ENCODE data around the gene C1orf122.

The C1orf122 gene

GRCh38 chr1:37846647-37847339 is 39.2 kb downstream of the C1orf122 start:
- Mint-ChIP-seq H3K4me1 (peaks cover 35% of the 10 kb centered on the region), H3K27me3 (no peaks in the 10 kb centered on the region), H3K36me3 (ENCODE audit: low read depth) (peaks cover 22% of the 10 kb centered on the region), H3K27ac (peak overlapping the region; percentile 65), H3K4me3 (peak overlapping the region; percentile 55), H3K9me3 (no peaks in the 10 kb centered on the region)
- DNase-seq (no peak), ATAC-seq (no peak)

GRCh38 chr1:37849480-37849879 is 41.9 kb downstream of the C1orf122 start:
- H3K27me3 Mint-ChIP-seq = no peaks in the 10 kb centered on the region
- no peak for ATAC-seq
- DNase-seq = no peak
- no peaks in the 10 kb centered on the region for H3K9me3 Mint-ChIP-seq
- H3K4me3 Mint-ChIP-seq = no peak overlapping the region
- H3K36me3 Mint-ChIP-seq (ENCODE audit: low read depth) = peaks cover 29% of the 10 kb centered on the region
- no peak overlapping the region for H3K27ac Mint-ChIP-seq
- H3K4me1 Mint-ChIP-seq = peaks cover 41% of the 10 kb centered on the region

- no peak for DNase-seq
Measured at GRCh38 chr1:37850352-37850955, 42.9 kb downstream of the C1orf122 start.

GRCh38 chr1:37851262-37851661 is 43.7 kb downstream of the C1orf122 start:
- H3K9me3 Mint-ChIP-seq = no peaks in the 10 kb centered on the region
- DNase-seq (no peak), ATAC-seq (no peak)
- H3K27me3 Mint-ChIP-seq = no peaks in the 10 kb centered on the region
- no peak overlapping the region for H3K4me3 Mint-ChIP-seq
- H3K27ac Mint-ChIP-seq = no peak overlapping the region
- peaks cover 27% of the 10 kb centered on the region for H3K36me3 Mint-ChIP-seq (ENCODE audit: low read depth)
- peaks cover 44% of the 10 kb centered on the region for H3K4me1 Mint-ChIP-seq

More at GRCh38 chr1:37850352-37850955, 42.9 kb downstream of the C1orf122 start:
- no peak for ATAC-seq
- peaks cover 30% of the 10 kb centered on the region for H3K36me3 Mint-ChIP-seq (ENCODE audit: low read depth)
- no peak overlapping the region for H3K4me3 Mint-ChIP-seq
- peaks cover 45% of the 10 kb centered on the region for H3K4me1 Mint-ChIP-seq
- no peaks in the 10 kb centered on the region for H3K9me3 Mint-ChIP-seq
- H3K27me3 Mint-ChIP-seq = no peaks in the 10 kb centered on the region
- no peak overlapping the region for H3K27ac Mint-ChIP-seq

GRCh38 chr1:37851782-37852210 is 44.2 kb downstream of the C1orf122 start:
- no peaks in the 10 kb centered on the region for H3K9me3 Mint-ChIP-seq
- no peaks in the 10 kb centered on the region for H3K27me3 Mint-ChIP-seq
- H3K27ac Mint-ChIP-seq = no peak overlapping the region
- ATAC-seq (no peak), DNase-seq (no peak)
- peaks cover 28% of the 10 kb centered on the region for H3K36me3 Mint-ChIP-seq (ENCODE audit: low read depth)
- peaks cover 43% of the 10 kb centered on the region for H3K4me1 Mint-ChIP-seq
- H3K4me3 Mint-ChIP-seq = no peak overlapping the region

- Mint-ChIP-seq H3K4me1 (peaks cover 45% of the 10 kb centered on the region), H3K36me3 (ENCODE audit: low read depth) (peaks cover 38% of the 10 kb centered on the region), H3K27ac (peak overlapping the region; percentile 2)
Measured at GRCh38 chr1:37853157-37853556, 45.6 kb downstream of the C1orf122 start.

GRCh38 chr1:37854406-37854805 is 46.8 kb downstream of the C1orf122 start:
- Mint-ChIP-seq H3K27me3 (no peaks in the 10 kb centered on the region), H3K4me3 (no peak overlapping the region), H3K36me3 (ENCODE audit: low read depth) (peaks cover 34% of the 10 kb centered on the region), H3K4me1 (peaks cover 49% of the 10 kb centered on the region), H3K9me3 (no peaks in the 10 kb centered on the region), H3K27ac (no peak overlapping the region)
- DNase-seq = no peak
- no peak for ATAC-seq

More at GRCh38 chr1:37853157-37853556, 45.6 kb downstream of the C1orf122 start:
- Mint-ChIP-seq H3K4me3 (peak overlapping the region; percentile 3), H3K27me3 (no peaks in the 10 kb centered on the region), H3K9me3 (no peaks in the 10 kb centered on the region)
- ATAC-seq (no peak), DNase-seq (no peak)

Measured in activated naive CD8-positive, alpha-beta T cell treated with anti-CD3 and anti-CD28 coated beads, Interleukin-2, amount 50 U/mL, for 24 hours (primary cell).